ENCODE results near the gene EXTL2.

DNA sequence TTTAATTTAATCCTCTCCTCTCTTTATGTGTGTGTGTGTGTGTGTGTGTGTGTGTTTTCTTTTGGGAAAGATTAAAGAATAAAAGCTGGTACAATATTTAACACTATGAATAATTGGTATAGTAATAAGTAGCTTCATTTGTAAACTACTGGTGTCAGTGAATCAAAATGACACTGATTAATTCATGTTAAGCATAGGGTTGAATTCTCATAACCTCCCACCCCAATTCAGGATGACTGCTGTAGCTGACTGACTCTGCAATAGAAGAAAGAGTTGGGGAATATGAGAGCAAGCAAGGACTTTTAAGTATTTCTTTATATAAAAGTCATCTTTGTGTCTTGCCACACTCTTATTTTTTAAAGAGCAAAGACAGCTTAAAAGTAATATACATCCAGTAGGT, 14.4 kb upstream of the EXTL2 start:
- TF ChIP-seq, protein P1, sequence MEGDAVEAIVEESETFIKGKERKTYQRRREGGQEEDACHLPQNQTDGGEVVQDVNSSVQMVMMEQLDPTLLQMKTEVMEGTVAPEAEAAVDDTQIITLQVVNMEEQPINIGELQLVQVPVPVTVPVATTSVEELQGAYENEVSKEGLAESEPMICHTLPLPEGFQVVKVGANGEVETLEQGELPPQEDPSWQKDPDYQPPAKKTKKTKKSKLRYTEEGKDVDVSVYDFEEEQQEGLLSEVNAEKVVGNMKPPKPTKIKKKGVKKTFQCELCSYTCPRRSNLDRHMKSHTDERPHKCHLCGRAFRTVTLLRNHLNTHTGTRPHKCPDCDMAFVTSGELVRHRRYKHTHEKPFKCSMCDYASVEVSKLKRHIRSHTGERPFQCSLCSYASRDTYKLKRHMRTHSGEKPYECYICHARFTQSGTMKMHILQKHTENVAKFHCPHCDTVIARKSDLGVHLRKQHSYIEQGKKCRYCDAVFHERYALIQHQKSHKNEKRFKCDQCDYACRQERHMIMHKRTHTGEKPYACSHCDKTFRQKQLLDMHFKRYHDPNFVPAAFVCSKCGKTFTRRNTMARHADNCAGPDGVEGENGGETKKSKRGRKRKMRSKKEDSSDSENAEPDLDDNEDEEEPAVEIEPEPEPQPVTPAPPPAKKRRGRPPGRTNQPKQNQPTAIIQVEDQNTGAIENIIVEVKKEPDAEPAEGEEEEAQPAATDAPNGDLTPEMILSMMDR (IDR thresholded peaks at IDR 0.05), result no peak
- no peak for TF ChIP-seq POLR2A (IDR thresholded peaks at IDR 0.05)

Measured in body of pancreas (tissue), 4 donors.